Transverse colon (tissue), 4 donors: ENCODE data around the gene ELAVL3. TPM values are rescaled to one million over a fixed set of nuclear protein-coding genes. Genes with fewer than 3 reads are reported as not detected.
"Not testable (repeated sequence)": the region's sequence is repeated elsewhere in the genome, so short reads cannot be mapped to it uniquely, and the experiment has no call there.

Source experiments
- DNase-seq: peaks from one replicate; pipeline ENCODE4 v3.0.0-alpha.2; 2019
- H3K27ac ChIP-seq, 4 donors: fragments of 200-600 bp; sonication (generic); 2 replicates each; pipeline ENCODE4 v1.5.1; 2016 to 2018; ENCODE audit warnings: inconsistent platforms in 4 of 4
- H3K27me3 ChIP-seq: fragments of 200-600 bp; sonication (generic); 2 replicates; pipeline ENCODE4 v1.5.1; 2017; ENCODE audit warnings: inconsistent platforms
- H3K36me3 ChIP-seq, 4 donors: fragments of 200-600 bp; sonication (generic); 2 replicates each; pipeline ENCODE4 v1.5.1; 2017 to 2019; ENCODE audit warnings: inconsistent platforms in 4 of 4
- H3K4me1 ChIP-seq, 4 donors: fragments of 200-600 bp; sonication (generic); 2 replicates each; pipeline ENCODE4 v1.5.1; 2017 to 2020; ENCODE audit warnings: inconsistent platforms in 4 of 4
- H3K4me3 ChIP-seq, 4 donors: fragments of 200-600 bp; sonication (generic); 1 replicate in 1 of 4; 2 replicates in 3 of 4; pipeline versions ENCODE4 v1.5.1 to v1.6.1; 2017 to 2019; ENCODE audit warnings: inconsistent platforms in 4 of 4
- H3K9me3 ChIP-seq, 2 donors: fragments of 200-600 bp; sonication (generic); 2 replicates each; pipeline ENCODE4 v1.5.1; 2017 to 2019; ENCODE audit warnings: inconsistent platforms in 2 of 2
- CTCF ChIP-seq, 5 experiments: fragments of 200-600 bp in 3 of 5; fragments of 450-650 bp in 2 of 5; sonication (generic) in 3 of 5; IDR thresholded peaks; 1 replicate in 2 of 5; 2 replicates in 3 of 5; pipeline ENCODE4 v1.5.1; 2016 to 2017; ENCODE audit warnings: antibody characterized with exemption in 5 of 5, inconsistent platforms in 3 of 5, mild to moderate bottlenecking in 2 of 5, moderate library complexity in 1 of 5
- EP300 ChIP-seq: sonication (generic); formaldehyde crosslinking; IDR thresholded peaks from one replicate; pipeline ENCODE4 v1.6.1; 2017; ENCODE audit warnings: antibody characterized with exemption, low read depth
- POLR2A ChIP-seq: fragments of 450-650 bp; IDR thresholded peaks from one replicate; pipeline ENCODE4 v1.6.1; 2016; ENCODE audit warnings: antibody characterized with exemption, mild to moderate bottlenecking, moderate library complexity
- POLR2AphosphoS5 ChIP-seq, 3 donors: sonication (generic); formaldehyde crosslinking; IDR thresholded peaks; one replicate each; pipeline ENCODE4 v1.6.1; 2016; ENCODE audit warnings: antibody characterized with exemption in 3 of 3
- WGBS, 2 donors: methylation state at CpG; one replicate each; pipeline ENCODE4 v1.1.5; 2018; ENCODE audit warnings: low coverage in 1 of 2; 5-methylcytosine and 5-hydroxymethylcytosine counted together
- in situ Hi-C, 4 donors: fragments of 200-750 bp; cut with MboI; loops; one replicate each; pipeline versions ENCODE4 v1.15.0 to v1.15.1; 2017; ENCODE audit warnings: low sequenced_read_pairs in 3 of 4, low pct_ligation_motif_present in 1 of 4, low pct_unique_long_range_greater_than_20kb in 1 of 4
- intact Hi-C: fragments of 100-400 bp; cut with DNase I; formaldehyde crosslinking; loops from one replicate; pipeline ENCODE4 v1.15.1; 2023; ENCODE audit warnings: low total_unique reads
- total RNA-seq, 4 donors: library from RNA; depleted of rRNA; stranded (reverse); fragments of >200 nt; gene quantifications; one replicate each; pipeline ENCODE4 v1.1.0, GENCODE V29; 2016

The ELAVL3 gene
- total RNA-seq, 4 donors from 2014 or later: 0.27 to 3.2 (median 1.3) TPM; not detected in 1

- no peak overlapping the region for H3K27ac ChIP-seq
- H3K4me1 ChIP-seq: peaks cover 0 to 16% (median 14%) of the 10 kb centered on the region in 4 donors
- DNase-seq: no peak
- TF ChIP-seq POLR2AphosphoS5 (IDR thresholded peaks at IDR 0.05) (no peak), POLR2A (no peak), EP300 (no peak), CTCF (IDR thresholded peaks at IDR 0.05) (no peak)
- intact Hi-C loops: loop anchor here (10.0 kb wide), 1 partner anchor 171 kb away; no protein-coding TSS in a partner anchor
- no peaks in the 10 kb centered on the region for H3K9me3 ChIP-seq
- 79 to 89% methylated on average over 3 to 8 of the region's 8 CpGs for WGBS, 2 donors
- no peak overlapping the region for H3K4me3 ChIP-seq
- peaks cover 23% of the 10 kb centered on the region for H3K27me3 ChIP-seq
- H3K36me3 ChIP-seq: no peaks in the 10 kb centered on the region
- in situ Hi-C loops: loop anchor here in 3 of 4 donors (10.0 to 25.0 kb wide), 3 partner anchors 89 to 191 kb away; partner anchors contain the start of genes EPOR (in 1 of the 3) and TSPAN16 (in 1 of the 3)
These were observed 5.0 kb downstream of the ELAVL3 start for GRCh38 chr19:11475861-11476260.

- not testable (repeated sequence) for H3K9me3 ChIP-seq, DNase-seq, H3K27ac ChIP-seq, H3K4me3 ChIP-seq, H3K36me3 ChIP-seq
- Histone ChIP-seq H3K4me1 (peaks cover 0 to 12% (median 11%) of the 10 kb centered on the region in 4 donors), H3K27me3 (peaks cover 18% of the 10 kb centered on the region)
- WGBS, 2 donors: 94% methylated on average over 3 of the region's 3 CpGs; no CpG with 5 or more reads in 1 of the 2 donors
- intact Hi-C loops: loop anchor here (10.0 kb wide), 1 partner anchor 171 kb away; no protein-coding TSS in a partner anchor
- in situ Hi-C loops: loop anchor here in 3 of 4 donors (10.0 to 25.0 kb wide), 3 partner anchors 88 to 191 kb away; partner anchors contain the start of genes EPOR (in 1 of the 3) and TSPAN16 (in 1 of the 3)
These were observed 5.5 kb downstream of the ELAVL3 start for GRCh38 chr19:11475343-11475742.

- H3K4me3 ChIP-seq: no peak overlapping the region
- WGBS, 2 donors: 76 to 78% methylated on average over 4 of the region's 4 CpGs
- in situ Hi-C loops (loop anchor here in 2 of 4 donors (10.0 to 25.0 kb wide), 2 partner anchors 186 to 189 kb away; partner anchors contain the start of gene TSPAN16 (in 1 of the 2)), intact Hi-C loops (loop anchor here (10.0 kb wide), 1 partner anchor 169 kb away; no protein-coding TSS in a partner anchor)
- H3K27ac ChIP-seq: no peak overlapping the region
- H3K36me3 ChIP-seq: no peaks in the 10 kb centered on the region
- no peak for DNase-seq
- H3K27me3 ChIP-seq: peaks cover 2% of the 10 kb centered on the region
- no peaks in the 10 kb centered on the region for H3K9me3 ChIP-seq
- H3K4me1 ChIP-seq: no peaks in the 10 kb centered on the region
- TF ChIP-seq POLR2AphosphoS5 (IDR thresholded peaks at IDR 0.05) (no peak), POLR2A (no peak), EP300 (no peak), CTCF (IDR thresholded peaks at IDR 0.05) (no peak)
These were observed 7.1 kb downstream of the ELAVL3 start for GRCh38 chr19:11473725-11474124.

GRCh38 chr19:11468266-11468845 lies 12.5 kb downstream of the ELAVL3 start:
- 50 to 54% methylated on average over 3 to 8 of the region's 8 CpGs for WGBS, 2 donors
- in situ Hi-C loops: loop anchor here in 1 of 4 donors (25.0 kb wide), 1 partner anchor 181 kb away; the partner anchor contains the start of gene TSPAN16
- intact Hi-C loops: not testable (repeated sequence)

GRCh38 chr19:11465600-11465999 lies 15.2 kb downstream of the ELAVL3 start:
- intact Hi-C loops: no loop called here
- H3K4me3 ChIP-seq: no peak overlapping the region
- WGBS, 2 donors: 60% methylated on average over 8 of the region's 8 CpGs; no CpG with 5 or more reads in 1 of the 2 donors
- peaks cover 2% of the 10 kb centered on the region for H3K27me3 ChIP-seq
- no peaks in the 10 kb centered on the region for H3K36me3 ChIP-seq
- no peak for DNase-seq
- H3K4me1 ChIP-seq: no peaks in the 10 kb centered on the region
- TF ChIP-seq POLR2AphosphoS5 (IDR thresholded peaks at IDR 0.05) (no peak), POLR2A (no peak), CTCF (IDR thresholded peaks at IDR 0.05) (no peak), EP300 (no peak)
- H3K9me3 ChIP-seq: no peaks in the 10 kb centered on the region
- no peak overlapping the region for H3K27ac ChIP-seq
- in situ Hi-C loops: loop anchor here in 1 of 4 donors (25.0 kb wide), 1 partner anchor 178 kb away; the partner anchor contains the start of gene TSPAN16

More at GRCh38 chr19:11468266-11468845, 12.5 kb downstream of the ELAVL3 start:
- not testable (repeated sequence) for H3K4me1 ChIP-seq, H3K27me3 ChIP-seq, H3K27ac ChIP-seq, H3K9me3 ChIP-seq, H3K36me3 ChIP-seq, DNase-seq, H3K4me3 ChIP-seq
